Smooth muscle cell (in vitro differentiated cells): ENCODE data around the gene ITPKC. TPM values are rescaled to one million over a fixed set of nuclear protein-coding genes. Genes with fewer than 3 reads are reported as not detected.

Experiments
- DNase-seq: peaks from one replicate; lab custom pipeline; 2025; ENCODE audit not compliant: unreplicated experiment; lab: John Stamatoyannopoulos, UW
- H2AFZ ChIP-seq: fragments of 200-600 bp; sonication (generic); 2 replicates; pipeline ENCODE4 v1.6.0; 2016; ENCODE audit warnings: antibody characterized with exemption, low read depth, mild to moderate bottlenecking
- H3F3A ChIP-seq: fragments of 200-600 bp; sonication (generic); 2 replicates; pipeline ENCODE4 v1.6.0; 2017; ENCODE audit warnings: antibody characterized with exemption, low read depth
- H3K27ac ChIP-seq: fragments of 200-600 bp; sonication (generic); 2 replicates; pipeline ENCODE4 v1.5.1; 2016; ENCODE audit warnings: low read depth, mild to moderate bottlenecking
- H3K27me3 ChIP-seq: fragments of 200-600 bp; sonication (generic); 2 replicates; pipeline ENCODE4 v1.6.1; 2016; ENCODE audit warnings: low read depth, mild to moderate bottlenecking
- H3K36me3 ChIP-seq: fragments of 200-600 bp; sonication (generic); 2 replicates; pipeline ENCODE4 v1.5.1; 2016; ENCODE audit warnings: low read depth
- H3K4me1 ChIP-seq: fragments of 200-600 bp; sonication (generic); 2 replicates; pipeline ENCODE4 v1.5.1; 2016; ENCODE audit warnings: low read depth
- H3K4me2 ChIP-seq: fragments of 200-600 bp; sonication (generic); 2 replicates; pipeline ENCODE4 v1.6.0; 2016; ENCODE audit warnings: mild to moderate bottlenecking
- H3K4me3 ChIP-seq: fragments of 200-600 bp; sonication (generic); 2 replicates; pipeline ENCODE4 v1.5.1; 2016; ENCODE audit warnings: mild to moderate bottlenecking
- H3K79me2 ChIP-seq: fragments of 200-600 bp; sonication (generic); 2 replicates; pipeline ENCODE4 v1.6.0; 2016; ENCODE audit warnings: low read depth, mild to moderate bottlenecking
- H3K9ac ChIP-seq: fragments of 200-600 bp; sonication (generic); 2 replicates; pipeline ENCODE4 v1.6.0; 2016; ENCODE audit warnings: low read depth
- H3K9me3 ChIP-seq: fragments of 200-600 bp; sonication (generic); replicated peaks from 2 replicates; pipeline ENCODE4 v1.5.1; 2016; ENCODE audit warnings: low read depth
- H4K20me1 ChIP-seq: fragments of 200-600 bp; sonication (generic); 2 replicates; pipeline ENCODE4 v1.6.0; 2016; ENCODE audit warnings: low read depth
- CTCF ChIP-seq: fragments of 200-600 bp; sonication (generic); IDR thresholded peaks from 2 replicates; pipeline ENCODE4 v1.5.1; 2017; ENCODE audit warnings: borderline replicate concordance, mild to moderate bottlenecking, antibody characterized with exemption; ENCODE audit not compliant: insufficient read depth, poor library complexity, severe bottlenecking
- WGBS: methylation state at CpG from one replicate; pipeline ENCODE4 v1.1.7; 2016; ENCODE audit warnings: low lambda C conversion rate; 5-methylcytosine and 5-hydroxymethylcytosine counted together
- polyA plus RNA-seq: library from polyadenylated mRNA; unstranded; fragments of >200 nt; fragmentation: Nextera tagmentation; extraction: Ambion mirVana; gene quantifications from 2 replicates; pipeline ENCODE4 v1.2.1, GENCODE V29; 2016
- total RNA-seq: library from RNA; depleted of rRNA; stranded (reverse); fragments of >200 nt; gene quantifications from 2 replicates; pipeline ENCODE4 v1.2.3, GENCODE V29; 2014

The ITPKC gene
- total and polyA plus RNA-seq, 2 experiments from 2014 or later = 24.1 to 25.0 TPM

- no peaks in the 10 kb centered on the region for H3K4me1 ChIP-seq
- H3K79me2 ChIP-seq = no peaks in the 10 kb centered on the region
- H4K20me1 ChIP-seq = no peaks in the 10 kb centered on the region
- H3F3A ChIP-seq = peaks cover 8% of the 10 kb centered on the region
- no peak for TF ChIP-seq CTCF
- H3K9ac ChIP-seq = no peak overlapping the region
- H3K9me3 ChIP-seq = no peaks in the 10 kb centered on the region
- H3K4me3 ChIP-seq = no peak overlapping the region
- H3K36me3 ChIP-seq = no peaks in the 10 kb centered on the region
- H3K27ac ChIP-seq = no peak overlapping the region
- no peak overlapping the region for H3K4me2 ChIP-seq
- no peaks in the 10 kb centered on the region for H3K27me3 ChIP-seq
- no peak overlapping the region for H2AFZ ChIP-seq
- DNase-seq = no peak
- 92% methylated on average over 10 of the region's 10 CpGs for WGBS
Measured at GRCh38 chr19:40741527-40742390, 24.8 kb downstream of the ITPKC start.

- WGBS = 95% methylated on average over 17 of the region's 17 CpGs
- no peak overlapping the region for H3K9ac ChIP-seq
- no peak for DNase-seq
- H3K4me1 ChIP-seq = no peaks in the 10 kb centered on the region
- TF ChIP-seq CTCF = no peak
- H3K9me3 ChIP-seq = no peaks in the 10 kb centered on the region
- no peak overlapping the region for H3K27ac ChIP-seq
- H3K36me3 ChIP-seq = no peaks in the 10 kb centered on the region
- no peaks in the 10 kb centered on the region for H3K79me2 ChIP-seq
- H3K4me2 ChIP-seq = no peak overlapping the region
- no peaks in the 10 kb centered on the region for H3K27me3 ChIP-seq
- no peaks in the 10 kb centered on the region for H4K20me1 ChIP-seq
- peaks cover 8% of the 10 kb centered on the region for H3F3A ChIP-seq
- no peak overlapping the region for H2AFZ ChIP-seq
- H3K4me3 ChIP-seq = no peak overlapping the region
Measured at GRCh38 chr19:40742477-40742876, 25.6 kb downstream of the ITPKC start.

- Histone ChIP-seq H3K27me3 (no peaks in the 10 kb centered on the region), H3K9ac (no peak overlapping the region), H3K9me3 (no peaks in the 10 kb centered on the region), H3K4me2 (no peak overlapping the region), H4K20me1 (no peaks in the 10 kb centered on the region), H2AFZ (no peak overlapping the region), H3K36me3 (no peaks in the 10 kb centered on the region), H3K27ac (no peak overlapping the region), H3K4me1 (no peaks in the 10 kb centered on the region), H3F3A (peaks cover 8% of the 10 kb centered on the region), H3K79me2 (no peaks in the 10 kb centered on the region), H3K4me3 (no peak overlapping the region)
- TF ChIP-seq CTCF = no peak
- DNase-seq = no peak
- 97% methylated on average over 12 of the region's 12 CpGs for WGBS
Measured at GRCh38 chr19:40742886-40743285, 26.0 kb downstream of the ITPKC start.

GRCh38 chr19:40743926-40744325 is 27.0 kb downstream of the ITPKC start:
- Histone ChIP-seq H2AFZ (no peak overlapping the region), H4K20me1 (no peaks in the 10 kb centered on the region), H3K9ac (no peak overlapping the region), H3K9me3 (no peaks in the 10 kb centered on the region), H3K36me3 (no peaks in the 10 kb centered on the region), H3K27ac (no peak overlapping the region), H3F3A (peaks cover 8% of the 10 kb centered on the region), H3K27me3 (no peaks in the 10 kb centered on the region), H3K79me2 (no peaks in the 10 kb centered on the region), H3K4me1 (no peaks in the 10 kb centered on the region), H3K4me2 (no peak overlapping the region), H3K4me3 (no peak overlapping the region)
- TF ChIP-seq CTCF = no peak
- no peak for DNase-seq
- 94% methylated on average over 9 of the region's 10 CpGs for WGBS
